GM18951 (cell line): Measurements from ENCODE around the gene ANKRD23.
"Not testable (repeated sequence)": the region's sequence is repeated elsewhere in the genome, so short reads cannot be mapped to it uniquely, and the experiment has no call there.

Source experiments
- POLR2A ChIP-seq: IDR thresholded peaks from 4 replicates; pipeline ENCODE4 v1.6.1; 2011; ENCODE audit warnings: mild to moderate bottlenecking; ENCODE audit not compliant: insufficient read length, insufficient read depth; ENCODE audit errors: extremely low read depth
- in situ Hi-C: fragments of 300-500 bp; cut with MboI; formaldehyde crosslinking; loops from one replicate; pipeline ENCODE4 v1.12.0; 2022; ENCODE audit warnings: low sequenced_read_pairs, mixed read lengths, inconsistent platforms; ENCODE audit not compliant: unreplicated experiment

Gene ANKRD23

DNA sequence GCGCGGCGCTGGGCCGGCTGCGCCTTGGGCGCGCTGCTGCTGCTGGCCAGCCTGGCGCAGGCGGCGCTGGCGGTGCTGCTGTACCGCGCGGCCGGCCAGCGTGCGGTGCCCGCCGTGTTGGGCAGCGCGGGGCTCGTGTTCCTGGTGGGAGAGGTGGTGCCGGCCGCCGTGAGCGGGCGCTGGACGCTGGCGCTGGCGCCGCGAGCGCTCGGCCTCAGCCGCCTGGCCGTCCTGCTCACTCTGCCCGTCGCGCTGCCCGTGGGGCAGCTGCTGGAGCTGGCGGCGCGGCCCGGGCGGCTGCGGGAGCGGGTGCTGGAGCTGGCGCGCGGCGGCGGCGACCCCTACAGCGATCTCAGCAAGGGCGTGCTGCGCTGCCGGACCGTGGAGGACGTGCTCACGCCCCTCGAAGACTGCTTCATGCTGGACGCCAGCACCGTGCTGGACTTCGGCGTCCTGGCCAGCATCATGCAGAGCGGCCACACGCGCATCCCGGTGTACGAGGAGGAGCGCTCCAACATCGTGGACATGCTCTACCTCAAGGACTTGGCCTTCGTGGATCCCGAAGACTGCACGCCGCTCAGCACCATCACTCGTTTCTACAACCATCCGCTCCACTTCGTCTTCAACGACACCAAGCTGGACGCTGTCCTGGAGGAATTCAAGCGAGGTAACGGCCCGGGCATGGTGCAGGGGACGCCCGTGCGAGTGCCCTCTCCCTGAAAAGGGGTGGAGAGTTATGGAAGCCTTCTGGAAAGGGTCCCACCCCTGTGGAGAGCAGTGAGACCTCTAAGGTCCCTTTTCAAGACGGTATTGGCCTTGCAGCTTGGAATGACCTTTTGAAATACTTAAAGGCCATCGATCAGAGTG lies 26.8 kb downstream of the ANKRD23 start:
- in situ Hi-C loops = no loop called here
- TF ChIP-seq POLR2A = no peak

- peak; percentile 78 for TF ChIP-seq POLR2A
- in situ Hi-C loops = no loop called here
Observed at GRCh38 chr2:96816127-96816835, 27.5 kb downstream of the ANKRD23 start, which contains the start of gene CNNM3. TSS of gene CNNM3 (plus strand) at chr2:96816268. CDS start at chr2:96816278, 10 bp downstream.

GRCh38 chr2:96815326-96816126 lies 28.3 kb downstream of the ANKRD23 start:
- in situ Hi-C loops = no loop called here
- no peak for TF ChIP-seq POLR2A

- no peak for TF ChIP-seq POLR2A
- in situ Hi-C loops = no loop called here
Observed at GRCh38 chr2:96813656-96814055, 30.2 kb downstream of the ANKRD23 start.

GRCh38 chr2:96811917-96812316 lies 31.9 kb downstream of the ANKRD23 start:
- in situ Hi-C loops = no loop called here
- no peak for TF ChIP-seq POLR2A

DNA sequence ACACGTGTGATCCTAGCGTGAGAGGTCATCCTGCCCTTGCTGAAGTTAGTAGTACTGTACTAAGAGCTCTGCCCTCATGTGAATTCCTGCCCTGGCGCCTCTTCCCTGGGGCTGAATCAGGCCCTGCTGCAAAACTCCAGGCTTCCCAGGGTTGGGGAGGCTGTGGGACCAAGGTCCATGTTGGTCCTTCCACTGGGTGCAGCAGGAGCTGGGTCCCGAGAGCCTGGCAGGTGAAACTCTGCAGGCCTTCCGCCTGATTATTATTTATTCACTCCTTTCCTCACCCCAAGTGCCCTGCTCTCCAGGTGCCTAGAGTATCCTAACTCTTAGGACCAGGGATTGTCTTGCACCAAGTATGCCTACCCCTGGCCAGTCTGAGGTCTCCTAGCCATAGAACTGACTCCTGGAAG lies 33.0 kb downstream of the ANKRD23 start:
- in situ Hi-C loops = no loop called here
- TF ChIP-seq POLR2A = no peak

- in situ Hi-C loops = no loop called here
- TF ChIP-seq POLR2A = no peak
Observed at GRCh38 chr2:96809951-96810782, 33.7 kb downstream of the ANKRD23 start.

DNA sequence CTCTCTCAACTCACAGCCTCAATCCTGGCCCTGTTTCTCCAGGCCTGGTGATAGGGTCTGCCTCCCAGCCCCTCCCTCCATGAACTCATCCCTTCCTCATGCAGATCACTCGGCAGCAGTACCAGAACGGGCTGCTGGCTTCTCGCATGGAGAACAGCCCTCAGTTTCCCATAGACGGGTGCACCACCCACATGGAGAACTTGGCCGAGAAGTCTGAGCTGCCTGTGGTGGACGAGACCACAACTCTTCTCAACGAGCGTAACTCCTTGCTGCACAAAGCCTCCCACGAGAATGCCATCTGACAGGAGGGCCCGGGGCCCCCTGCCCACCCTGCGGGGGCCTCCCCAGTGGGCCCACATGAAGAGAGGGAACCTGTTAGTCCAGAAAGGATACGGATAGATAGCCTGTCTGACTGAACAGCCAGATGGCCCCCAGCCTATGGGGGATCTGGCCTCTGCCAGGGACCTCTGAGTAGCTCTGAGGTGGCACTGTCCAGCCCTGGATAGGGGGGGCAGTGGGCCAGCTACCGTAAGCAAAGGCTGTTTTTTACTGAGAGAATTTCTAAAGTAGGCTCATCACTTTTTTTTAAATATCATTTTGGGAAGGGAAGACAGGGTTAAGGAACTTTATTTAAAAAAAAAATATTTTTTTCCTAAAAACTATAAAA lies 34.5 kb downstream of the ANKRD23 start:
- no peak for TF ChIP-seq POLR2A
- in situ Hi-C loops = no loop called here

DNA sequence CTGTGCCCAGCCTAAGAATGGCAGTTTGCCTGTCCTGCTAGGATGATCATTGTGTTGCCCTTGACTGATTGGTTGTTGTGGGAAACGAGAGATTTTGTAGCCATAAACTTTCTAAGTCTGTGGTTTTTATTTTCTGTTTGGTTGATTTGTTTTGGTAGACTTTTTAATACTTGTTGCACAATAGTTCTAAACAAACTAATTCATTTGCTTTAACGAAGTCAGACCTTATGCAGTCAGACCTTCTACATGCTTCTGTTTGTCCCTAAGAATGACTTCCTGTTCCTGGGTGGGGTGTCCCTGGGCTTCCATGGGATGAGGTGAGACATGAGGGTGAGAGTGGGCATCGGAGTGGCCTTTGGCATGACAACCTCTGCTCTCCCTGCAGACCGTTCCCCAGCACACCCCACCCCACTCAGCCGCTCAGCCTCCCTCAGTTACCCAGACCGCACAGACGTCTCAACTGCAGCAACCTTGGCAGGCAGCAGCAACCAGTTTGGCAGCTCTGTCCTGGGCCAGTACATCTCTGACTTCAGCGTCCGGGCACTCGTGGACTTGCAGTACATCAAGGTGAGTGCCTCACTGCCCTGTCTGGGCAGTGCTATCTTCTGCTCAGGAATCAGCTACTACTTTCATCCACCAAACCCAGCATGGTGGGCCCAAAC lies 35.5 kb downstream of the ANKRD23 start:
- TF ChIP-seq POLR2A = no peak
- in situ Hi-C loops = no loop called here

DNA sequence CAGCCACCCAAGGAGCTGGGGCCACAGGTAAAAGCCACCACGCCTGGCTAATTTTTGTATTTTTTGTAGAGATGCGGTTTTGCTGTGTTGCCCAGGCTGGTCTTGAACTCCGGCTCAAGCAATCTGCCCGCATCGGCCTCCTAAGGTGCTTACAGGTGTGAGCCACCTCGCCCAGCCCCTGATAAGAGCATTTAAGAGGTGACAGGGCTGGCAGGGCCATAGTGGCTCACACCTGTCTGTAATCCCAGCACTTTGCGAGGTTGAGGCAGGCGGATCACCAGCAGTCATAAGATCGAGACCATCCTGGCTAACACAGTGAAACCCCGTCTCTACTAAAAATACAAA lies 36.7 kb downstream of the ANKRD23 start:
- in situ Hi-C loops = no loop called here

GRCh38 chr2:96806468-96807126 lies 37.2 kb downstream of the ANKRD23 start:
- in situ Hi-C loops = no loop called here
- no peak for TF ChIP-seq POLR2A

More for the DNA sequence above, 36.7 kb downstream of the ANKRD23 start:
- no peak for TF ChIP-seq POLR2A

GRCh38 chr2:96805946-96806345 lies 37.9 kb downstream of the ANKRD23 start:
- in situ Hi-C loops = not testable (repeated sequence)
